ENCODE results near the gene HLCS.

DNA sequence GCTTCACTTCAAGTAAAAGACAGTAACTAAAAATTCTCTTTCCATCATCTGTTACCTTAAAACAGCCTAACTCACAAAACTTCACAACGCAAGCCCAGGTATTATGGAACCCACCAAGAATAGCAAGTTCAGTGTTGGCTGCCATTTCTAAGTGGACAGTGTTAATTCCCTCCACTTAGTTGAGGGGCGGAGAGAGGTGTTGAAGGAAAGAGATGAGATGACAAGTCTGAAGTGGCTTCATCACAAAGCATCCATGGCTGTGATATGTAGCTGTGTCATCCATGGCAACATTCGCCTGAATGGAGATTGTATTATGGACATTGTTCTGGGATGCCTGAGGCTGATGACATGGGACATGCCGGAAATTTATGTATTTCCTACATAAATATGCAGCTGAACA is 165.7 kb downstream of the HLCS start:
- TF ChIP-seq, protein P1, sequence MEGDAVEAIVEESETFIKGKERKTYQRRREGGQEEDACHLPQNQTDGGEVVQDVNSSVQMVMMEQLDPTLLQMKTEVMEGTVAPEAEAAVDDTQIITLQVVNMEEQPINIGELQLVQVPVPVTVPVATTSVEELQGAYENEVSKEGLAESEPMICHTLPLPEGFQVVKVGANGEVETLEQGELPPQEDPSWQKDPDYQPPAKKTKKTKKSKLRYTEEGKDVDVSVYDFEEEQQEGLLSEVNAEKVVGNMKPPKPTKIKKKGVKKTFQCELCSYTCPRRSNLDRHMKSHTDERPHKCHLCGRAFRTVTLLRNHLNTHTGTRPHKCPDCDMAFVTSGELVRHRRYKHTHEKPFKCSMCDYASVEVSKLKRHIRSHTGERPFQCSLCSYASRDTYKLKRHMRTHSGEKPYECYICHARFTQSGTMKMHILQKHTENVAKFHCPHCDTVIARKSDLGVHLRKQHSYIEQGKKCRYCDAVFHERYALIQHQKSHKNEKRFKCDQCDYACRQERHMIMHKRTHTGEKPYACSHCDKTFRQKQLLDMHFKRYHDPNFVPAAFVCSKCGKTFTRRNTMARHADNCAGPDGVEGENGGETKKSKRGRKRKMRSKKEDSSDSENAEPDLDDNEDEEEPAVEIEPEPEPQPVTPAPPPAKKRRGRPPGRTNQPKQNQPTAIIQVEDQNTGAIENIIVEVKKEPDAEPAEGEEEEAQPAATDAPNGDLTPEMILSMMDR (optimal IDR thresholded peaks at IDR 0.05 in 1 of 3, IDR thresholded peaks at IDR 0.05 in 1 of 3, conservative IDR thresholded peaks at IDR 0.05 in 1 of 3; ENCODE audit: extremely low read depth in 1 of 3, insufficient read depth in 2 of 3, low read length in 3 of 3), result no peak
- TF ChIP-seq EZH2 (IDR thresholded peaks at IDR 0.05; ENCODE audit: low read length), result no peak
